ENCODE results near the gene TEKT2. TPM values are rescaled to one million over a fixed set of nuclear protein-coding genes. Genes with fewer than 3 reads are reported as not detected.

TEKT2 gene
- total RNA-seq, 1 donor from 2014 or later, result 2.1 TPM

DNA sequence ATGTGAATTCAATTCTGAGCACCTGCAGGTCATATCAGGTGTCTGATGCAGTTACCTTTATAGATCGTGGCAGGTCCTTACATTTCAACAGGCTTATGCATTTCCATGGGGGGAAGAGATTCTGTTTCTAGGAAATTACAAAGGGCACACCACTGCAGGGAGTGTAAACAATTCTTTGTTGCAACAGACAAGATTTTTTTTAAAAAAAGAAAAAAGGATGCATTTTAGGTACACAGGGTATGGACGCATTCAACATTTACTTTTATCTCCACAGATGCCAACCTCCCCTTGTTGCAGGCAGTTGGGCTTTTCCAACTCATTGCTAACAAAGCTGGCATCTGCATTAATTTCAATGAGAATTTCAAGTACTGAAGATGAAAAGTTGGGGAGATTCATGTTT is 13.5 kb upstream of the TEKT2 start:
- Histone ChIP-seq H3K27me3 (ENCODE audit: control insufficient read depth in 3 of 3, insufficient read depth in 3 of 3, low read length in 3 of 3) (no peaks in the 10 kb centered on the region), H3K4me1 (ENCODE audit: control insufficient read depth in 3 of 3, insufficient read depth in 3 of 3, low read length in 3 of 3) (no peaks in the 10 kb centered on the region), H3K4me3 (ENCODE audit: low read length in 3 of 3) (no peak overlapping the region), H3K9me3 (ENCODE audit: control insufficient read depth in 3 of 3, low read length in 3 of 3) (no peaks in the 10 kb centered on the region), H3K9ac (ENCODE audit: low read depth in 1 of 3, low read length in 3 of 3) (no peak overlapping the region), H3K27ac (ENCODE audit: low read depth, low read length) (no peak overlapping the region), H3K36me3 (ENCODE audit: control insufficient read depth in 3 of 3, insufficient read depth in 3 of 3, low read length in 3 of 3) (no peaks in the 10 kb centered on the region)

DNA sequence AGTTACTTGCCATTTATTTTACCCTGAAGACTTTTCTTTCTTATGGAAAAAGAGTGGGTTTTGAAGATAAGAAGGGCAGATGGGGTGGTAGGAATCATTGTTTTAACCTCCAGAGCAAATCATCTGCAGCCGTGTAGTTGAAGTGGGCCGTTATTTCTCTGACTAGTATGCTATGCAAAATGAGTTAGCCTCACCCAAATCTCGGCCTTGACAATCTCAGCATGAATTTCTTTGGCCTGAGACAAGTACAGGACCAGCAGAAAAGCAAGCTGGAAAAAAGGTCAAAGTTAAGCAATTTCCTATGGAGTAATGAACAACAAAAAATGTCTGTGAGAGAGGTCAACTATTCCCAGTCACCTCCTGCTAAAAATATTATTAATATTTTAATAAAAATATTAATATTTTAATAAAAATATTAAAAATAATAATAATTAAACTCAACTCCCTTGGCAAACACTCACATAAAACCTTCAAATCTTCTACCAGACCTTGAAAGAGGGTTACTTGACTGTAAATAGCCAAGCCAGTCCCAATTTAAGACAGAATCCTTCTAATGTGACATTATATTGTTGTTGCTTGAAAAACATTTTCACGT is 6.8 kb upstream of the TEKT2 start:
- Histone ChIP-seq H3K36me3 (ENCODE audit: control insufficient read depth in 3 of 3, insufficient read depth in 3 of 3, low read length in 3 of 3) (no peaks in the 10 kb centered on the region), H3K4me3 (ENCODE audit: low read length in 3 of 3) (no peak overlapping the region), H3K9me3 (ENCODE audit: control insufficient read depth in 3 of 3, low read length in 3 of 3) (no peaks in the 10 kb centered on the region), H3K4me1 (ENCODE audit: control insufficient read depth in 3 of 3, insufficient read depth in 3 of 3, low read length in 3 of 3) (no peaks in the 10 kb centered on the region), H3K9ac (ENCODE audit: low read depth in 1 of 3, low read length in 3 of 3) (no peak overlapping the region), H3K27ac (ENCODE audit: low read depth, low read length) (no peak overlapping the region), H3K27me3 (ENCODE audit: control insufficient read depth in 3 of 3, insufficient read depth in 3 of 3, low read length in 3 of 3) (peaks cover 0 to 7% (median 4%) of the 10 kb centered on the region in 3 donors)

DNA sequence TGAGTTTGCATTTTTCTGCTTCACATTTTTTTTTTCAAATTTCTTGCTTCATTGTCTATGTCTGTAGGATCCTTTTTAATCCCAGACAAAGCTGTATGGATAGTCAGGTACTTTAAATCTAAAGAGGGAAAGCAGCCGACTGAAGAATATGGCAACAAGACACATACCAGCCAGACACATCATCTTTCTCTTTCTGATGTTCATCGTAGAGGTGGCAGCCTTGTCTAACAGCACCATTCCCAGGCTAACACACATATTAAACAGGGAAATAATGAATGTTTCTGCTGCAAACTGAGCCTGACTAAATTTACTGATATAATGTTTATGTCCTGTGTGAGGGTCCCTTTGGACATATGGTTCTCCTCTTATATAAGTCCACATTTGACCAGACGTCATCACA is 3.7 kb upstream of the TEKT2 start:
- Histone ChIP-seq H3K4me3 (ENCODE audit: low read length in 3 of 3) (no peak overlapping the region), H3K9ac (ENCODE audit: low read depth in 1 of 3, low read length in 3 of 3) (no peak overlapping the region), H3K4me1 (ENCODE audit: control insufficient read depth in 3 of 3, insufficient read depth in 3 of 3, low read length in 3 of 3) (peaks cover 3 to 10% (median 8%) of the 10 kb centered on the region in 3 donors), H3K9me3 (ENCODE audit: control insufficient read depth in 3 of 3, low read length in 3 of 3) (no peaks in the 10 kb centered on the region), H3K27me3 (ENCODE audit: control insufficient read depth in 3 of 3, insufficient read depth in 3 of 3, low read length in 3 of 3) (peaks cover 0 to 24% (median 19%) of the 10 kb centered on the region in 3 donors), H3K36me3 (ENCODE audit: control insufficient read depth in 3 of 3, insufficient read depth in 3 of 3, low read length in 3 of 3) (no peaks in the 10 kb centered on the region), H3K27ac (ENCODE audit: low read depth, low read length) (no peak overlapping the region)

DNA sequence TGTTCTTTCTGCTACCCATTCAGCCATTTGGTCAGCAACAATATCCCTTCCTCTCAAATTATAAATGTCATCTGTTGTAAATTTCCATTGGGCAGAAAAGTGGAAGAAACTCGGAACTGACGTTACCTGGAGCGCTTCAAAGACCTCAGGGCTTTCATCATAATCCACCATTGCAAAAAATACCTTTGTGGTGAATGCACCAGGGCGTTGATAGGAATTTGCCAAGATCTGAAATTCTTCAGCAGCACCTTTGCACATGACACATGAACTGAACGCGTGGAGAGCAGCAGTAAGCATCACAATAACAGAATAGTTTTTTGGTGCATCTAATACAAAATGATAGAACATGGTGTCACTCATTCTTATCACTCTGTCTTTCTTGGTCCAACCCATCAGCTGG is 3.1 kb upstream of the TEKT2 start:
- peaks cover 3 to 10% (median 8%) of the 10 kb centered on the region in 3 donors for H3K4me1 ChIP-seq (ENCODE audit: control insufficient read depth in 3 of 3, insufficient read depth in 3 of 3, low read length in 3 of 3)
- no peak overlapping the region for H3K4me3 ChIP-seq (ENCODE audit: low read length in 3 of 3)
- no peaks in the 10 kb centered on the region for H3K9me3 ChIP-seq (ENCODE audit: control insufficient read depth in 3 of 3, low read length in 3 of 3)
- H3K36me3 ChIP-seq (ENCODE audit: control insufficient read depth in 3 of 3, insufficient read depth in 3 of 3, low read length in 3 of 3), result no peaks in the 10 kb centered on the region
- H3K27me3 ChIP-seq (ENCODE audit: control insufficient read depth in 3 of 3, insufficient read depth in 3 of 3, low read length in 3 of 3), result peaks cover 0 to 26% (median 21%) of the 10 kb centered on the region in 3 donors
- H3K9ac ChIP-seq (ENCODE audit: low read depth in 1 of 3, low read length in 3 of 3), result no peak overlapping the region
- H3K27ac ChIP-seq (ENCODE audit: low read depth, low read length), result no peak overlapping the region

DNA sequence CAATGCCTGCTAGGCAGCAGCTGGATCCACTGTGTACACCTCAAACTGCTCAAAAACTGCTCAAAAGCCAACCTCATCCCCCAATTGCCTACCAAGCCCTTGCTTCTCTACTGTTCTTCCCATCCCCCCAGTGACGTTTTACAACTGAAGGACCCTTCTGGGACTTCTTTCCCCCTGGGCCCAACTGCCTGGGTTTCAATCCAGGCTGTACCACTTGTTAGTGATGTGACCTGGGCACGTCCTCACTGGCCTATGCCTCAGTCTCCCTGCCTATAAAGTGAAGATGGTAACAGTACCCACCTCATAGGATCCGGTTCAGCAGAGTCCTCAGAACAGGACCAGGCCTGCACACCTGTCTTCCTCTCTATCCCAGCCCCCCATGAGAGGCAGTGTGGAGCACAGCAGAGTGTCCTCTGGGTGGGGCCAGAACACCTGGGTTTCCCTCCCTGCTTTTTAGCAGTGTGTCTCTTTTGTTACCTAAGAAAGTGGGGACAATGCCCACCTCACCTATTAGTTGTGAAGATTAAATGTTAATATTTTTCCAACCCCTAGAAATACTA is 1.9 kb upstream of the TEKT2 start:
- H3K27me3 ChIP-seq (ENCODE audit: control insufficient read depth in 3 of 3, insufficient read depth in 3 of 3, low read length in 3 of 3), result peaks cover 6 to 38% (median 33%) of the 10 kb centered on the region in 3 donors
- H3K9me3 ChIP-seq (ENCODE audit: control insufficient read depth in 3 of 3, low read length in 3 of 3), result no peaks in the 10 kb centered on the region
- H3K36me3 ChIP-seq (ENCODE audit: control insufficient read depth in 3 of 3, insufficient read depth in 3 of 3, low read length in 3 of 3), result no peaks in the 10 kb centered on the region
- H3K9ac ChIP-seq (ENCODE audit: low read depth in 1 of 3, low read length in 3 of 3), result no peak overlapping the region
- H3K4me1 ChIP-seq (ENCODE audit: control insufficient read depth in 3 of 3, insufficient read depth in 3 of 3, low read length in 3 of 3), result peaks cover 3 to 10% (median 8%) of the 10 kb centered on the region in 3 donors
- no peak overlapping the region for H3K27ac ChIP-seq (ENCODE audit: low read depth, low read length)
- no peak overlapping the region for H3K4me3 ChIP-seq (ENCODE audit: low read length in 3 of 3)

DNA sequence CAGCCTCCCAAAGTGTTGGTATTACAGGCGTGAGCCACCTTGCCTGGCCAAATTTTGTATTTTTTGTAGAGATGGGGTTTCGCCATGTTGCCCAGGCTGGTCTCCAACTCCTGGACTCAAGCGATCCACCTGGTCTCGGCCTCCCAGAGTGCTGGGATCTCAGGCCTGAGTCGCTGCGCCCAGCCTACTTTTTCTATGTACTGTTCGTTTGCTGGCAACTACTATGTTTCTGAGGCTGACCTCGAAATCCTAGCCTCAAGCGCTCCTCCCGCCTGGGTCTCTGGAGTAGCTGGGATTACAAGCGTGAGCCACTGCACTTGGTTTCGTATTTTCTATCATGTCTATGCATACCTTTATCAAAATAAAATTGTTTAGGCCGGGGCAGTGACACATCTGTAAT is 675 bp upstream of the TEKT2 start:
- Histone ChIP-seq H3K27me3 (ENCODE audit: control insufficient read depth in 3 of 3, insufficient read depth in 3 of 3, low read length in 3 of 3) (peaks cover 6 to 48% (median 39%) of the 10 kb centered on the region in 3 donors), H3K9me3 (ENCODE audit: control insufficient read depth in 3 of 3, low read length in 3 of 3) (no peaks in the 10 kb centered on the region), H3K9ac (ENCODE audit: low read depth in 1 of 3, low read length in 3 of 3) (no peak overlapping the region), H3K36me3 (ENCODE audit: control insufficient read depth in 3 of 3, insufficient read depth in 3 of 3, low read length in 3 of 3) (no peaks in the 10 kb centered on the region), H3K27ac (ENCODE audit: low read depth, low read length) (no peak overlapping the region), H3K4me3 (ENCODE audit: low read length in 3 of 3) (no peak overlapping the region), H3K4me1 (ENCODE audit: control insufficient read depth in 3 of 3, insufficient read depth in 3 of 3, low read length in 3 of 3) (peaks cover 5 to 15% (median 10%) of the 10 kb centered on the region in 3 donors)

DNA sequence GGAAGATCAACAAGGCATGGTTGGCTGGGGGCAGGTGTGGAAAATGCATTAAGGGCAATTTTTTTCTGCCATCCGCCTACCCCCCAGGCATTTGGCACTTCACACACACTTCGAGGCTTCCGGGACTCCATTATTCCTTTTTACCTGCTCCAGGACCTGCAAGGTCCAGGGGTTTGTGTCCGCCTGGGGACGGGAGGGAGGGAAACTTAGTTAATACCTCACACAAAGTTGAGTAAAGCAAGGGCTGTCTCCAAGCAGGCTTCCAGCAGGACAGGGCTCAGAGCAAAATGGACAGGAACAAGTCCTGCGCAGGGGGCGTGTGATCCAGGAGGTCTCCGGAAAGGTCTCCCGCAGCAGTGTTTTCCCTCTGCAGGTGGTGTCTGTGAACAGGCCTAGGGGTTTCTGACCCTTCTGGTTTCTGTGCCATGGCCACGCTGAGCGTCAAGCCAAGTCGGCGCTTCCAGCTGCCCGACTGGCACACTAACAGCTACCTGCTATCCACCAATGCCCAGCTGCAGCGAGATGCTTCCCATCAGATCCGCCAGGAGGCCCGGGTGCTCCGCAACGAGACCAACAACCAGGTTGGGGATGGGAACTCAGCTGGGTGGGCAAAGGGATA is 712 bp downstream of the TEKT2 start:
- Histone ChIP-seq H3K9me3 (ENCODE audit: control insufficient read depth in 3 of 3, low read length in 3 of 3) (no peaks in the 10 kb centered on the region), H3K27me3 (ENCODE audit: control insufficient read depth in 3 of 3, insufficient read depth in 3 of 3, low read length in 3 of 3) (peaks cover 6 to 48% (median 39%) of the 10 kb centered on the region in 3 donors), H3K36me3 (ENCODE audit: control insufficient read depth in 3 of 3, insufficient read depth in 3 of 3, low read length in 3 of 3) (no peaks in the 10 kb centered on the region), H3K9ac (ENCODE audit: low read depth in 1 of 3, low read length in 3 of 3) (peak overlapping the region in 2 of 3 donors; percentile 33 to 70), H3K4me3 (ENCODE audit: low read length in 3 of 3) (peak overlapping the region; percentile 21 to 68 (median 45)), H3K4me1 (ENCODE audit: control insufficient read depth in 3 of 3, insufficient read depth in 3 of 3, low read length in 3 of 3) (peaks cover 12 to 29% (median 16%) of the 10 kb centered on the region in 3 donors), H3K27ac (ENCODE audit: low read depth, low read length) (no peak overlapping the region)

DNA sequence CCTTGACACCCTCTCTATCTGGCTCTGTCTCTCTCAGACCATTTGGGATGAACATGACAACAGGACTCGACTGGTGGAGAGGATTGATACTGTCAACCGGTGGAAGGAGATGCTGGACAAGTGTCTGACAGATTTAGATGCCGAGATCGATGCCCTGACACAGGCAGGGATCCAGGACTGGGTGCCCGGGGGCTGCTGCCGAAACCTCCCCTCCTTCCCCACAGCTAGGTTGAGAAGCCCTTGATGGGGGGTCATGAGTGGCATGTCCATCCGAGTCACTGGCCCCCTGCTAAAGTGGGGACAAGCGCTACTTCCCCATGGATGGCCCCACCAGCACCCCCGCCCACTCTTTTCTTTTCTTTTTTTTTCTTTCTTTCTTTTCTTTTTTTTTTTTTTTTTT is 1.2 kb downstream of the TEKT2 start:
- Histone ChIP-seq H3K9me3 (ENCODE audit: control insufficient read depth in 3 of 3, low read length in 3 of 3) (no peaks in the 10 kb centered on the region), H3K4me3 (ENCODE audit: low read length in 3 of 3) (peak overlapping the region in 1 of 3 donors; percentile 21), H3K27me3 (ENCODE audit: control insufficient read depth in 3 of 3, insufficient read depth in 3 of 3, low read length in 3 of 3) (peaks cover 6 to 48% (median 39%) of the 10 kb centered on the region in 3 donors), H3K4me1 (ENCODE audit: control insufficient read depth in 3 of 3, insufficient read depth in 3 of 3, low read length in 3 of 3) (peaks cover 17 to 34% (median 22%) of the 10 kb centered on the region in 3 donors), H3K36me3 (ENCODE audit: control insufficient read depth in 3 of 3, insufficient read depth in 3 of 3, low read length in 3 of 3) (no peaks in the 10 kb centered on the region), H3K9ac (ENCODE audit: low read depth in 1 of 3, low read length in 3 of 3) (peak overlapping the region in 1 of 3 donors; percentile 70), H3K27ac (ENCODE audit: low read depth, low read length) (no peak overlapping the region)

DNA sequence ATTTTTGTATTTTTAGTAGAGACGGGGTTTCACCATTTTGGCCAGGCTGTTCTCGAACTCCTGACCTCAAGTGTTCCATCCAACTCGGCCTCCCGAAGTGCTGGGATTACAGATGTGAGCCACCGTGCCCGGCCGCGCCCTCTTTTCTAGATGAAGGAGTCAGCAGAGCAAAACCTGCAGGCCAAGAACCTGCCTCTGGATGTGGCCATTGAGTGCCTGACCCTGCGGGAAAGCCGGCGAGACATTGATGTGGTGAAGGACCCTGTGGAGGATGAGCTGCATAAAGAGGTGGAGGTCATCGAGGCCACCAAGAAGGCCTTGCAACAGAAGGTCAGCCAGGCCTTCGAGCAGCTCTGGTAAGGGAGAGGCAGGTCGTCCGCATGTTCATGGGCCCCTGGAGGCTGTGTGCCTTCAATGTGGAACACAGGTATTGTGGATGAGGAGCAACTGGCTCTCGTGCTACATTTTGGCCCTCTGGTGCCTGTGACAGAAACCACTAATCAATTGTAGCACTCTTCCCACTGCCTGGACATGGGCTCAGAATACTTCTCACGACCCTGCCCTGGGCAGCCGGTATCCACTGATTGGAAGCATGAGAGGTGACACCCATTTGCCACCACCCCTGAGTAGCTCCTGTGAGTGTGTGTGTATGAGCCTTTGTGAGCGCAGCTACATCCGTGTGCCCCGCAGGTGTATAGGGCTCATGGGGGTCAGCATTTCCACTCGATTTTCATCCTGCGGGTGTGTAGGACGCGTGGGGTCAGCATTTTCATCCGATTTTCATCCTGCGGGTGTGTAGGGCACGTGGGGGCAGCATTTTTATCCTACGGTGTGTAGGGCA is 2.0 kb downstream of the TEKT2 start:
- H3K4me3 ChIP-seq (ENCODE audit: low read length in 3 of 3), result no peak overlapping the region
- peaks cover 0 to under 1% (median 0%) of the 10 kb centered on the region in 3 donors for H3K36me3 ChIP-seq (ENCODE audit: control insufficient read depth in 3 of 3, insufficient read depth in 3 of 3, low read length in 3 of 3)
- no peak overlapping the region for H3K27ac ChIP-seq (ENCODE audit: low read depth, low read length)

More for the DNA sequence above, 2.0 kb downstream of the TEKT2 start:
- Histone ChIP-seq H3K9me3 (ENCODE audit: control insufficient read depth in 3 of 3, low read length in 3 of 3) (no peaks in the 10 kb centered on the region), H3K4me1 (ENCODE audit: control insufficient read depth in 3 of 3, insufficient read depth in 3 of 3, low read length in 3 of 3) (peaks cover 21 to 39% (median 24%) of the 10 kb centered on the region in 3 donors), H3K27me3 (ENCODE audit: control insufficient read depth in 3 of 3, insufficient read depth in 3 of 3, low read length in 3 of 3) (peaks cover 6 to 47% (median 39%) of the 10 kb centered on the region in 3 donors), H3K9ac (ENCODE audit: low read depth in 1 of 3, low read length in 3 of 3) (no peak overlapping the region)
